Heart left ventricle (tissue), 13 donors: ENCODE results near the gene GCLC.

Experiments used
- POLR2A ChIP-seq, 2 donors: fragments of 450-650 bp; IDR thresholded peaks; one replicate each; pipeline ENCODE4 v1.6.1; 2017; ENCODE audit warnings: antibody characterized with exemption in 2 of 2, mild to moderate bottlenecking in 2 of 2, moderate library complexity in 2 of 2
- TF ChIP-seq, protein P1 (sequence below), 12 donors: fragments of 200-600 bp; sonication (generic) in 4 of 12; IDR thresholded peaks; one replicate each; pipeline versions ENCODE4 v1.5.0 to v1.8.0; 2018 to 2022; ENCODE audit warnings: antibody characterized with exemption in 12 of 12, mild to moderate bottlenecking in 5 of 12
- donor health status: ischemic (EF 13 %, LVEDD 7.1; RV severe dilation, severe dysfunction).
- donor health status: DM: no; HTN: yes; CAD: no.
- donor health status: DM: no; HTN: no; CAD: no.
- donor health status: ischemic (EF 25% LVEDD 6.9; RV normal size, moderate dysfunction).
- donor health status: ischemic (EF 25% LVEDD 5.7; RV mildly dilated, moderate dysfunction).
- donor health status: ischemic (EF 35%, LVEDD 5.7; RV mildly dilated, moderate dysfunction).
- donor health status: nonischemic (EF 11% LVEDD 7.7; RV severe dilation, severe dysfunction).
- donor health status: DM: yes; HTN: yes; CAD: no.
- donor health status: PGD.
- donor health status: ischemic (EF 29% LVEDD 5.4; RV normal size, mild dysfunction).
- donor health status: nonischemic (EF 23%, LVEDD 6.1; RV moderate dilation, normal function).

DNA sequence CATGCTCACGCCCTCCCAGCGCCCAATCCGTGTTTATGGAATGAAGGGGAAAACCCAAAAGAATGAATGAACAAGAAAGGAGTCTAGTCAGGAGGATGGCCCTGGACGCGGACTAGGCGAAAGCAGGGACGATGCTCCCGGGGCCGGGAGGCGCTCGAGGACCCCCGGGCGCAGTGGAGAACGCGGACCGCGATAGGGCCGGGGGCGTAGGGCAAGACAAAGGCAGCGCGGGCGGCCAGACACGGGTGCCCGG lies 758 bp downstream of the GCLC start:
- TF ChIP-seq, protein P1, sequence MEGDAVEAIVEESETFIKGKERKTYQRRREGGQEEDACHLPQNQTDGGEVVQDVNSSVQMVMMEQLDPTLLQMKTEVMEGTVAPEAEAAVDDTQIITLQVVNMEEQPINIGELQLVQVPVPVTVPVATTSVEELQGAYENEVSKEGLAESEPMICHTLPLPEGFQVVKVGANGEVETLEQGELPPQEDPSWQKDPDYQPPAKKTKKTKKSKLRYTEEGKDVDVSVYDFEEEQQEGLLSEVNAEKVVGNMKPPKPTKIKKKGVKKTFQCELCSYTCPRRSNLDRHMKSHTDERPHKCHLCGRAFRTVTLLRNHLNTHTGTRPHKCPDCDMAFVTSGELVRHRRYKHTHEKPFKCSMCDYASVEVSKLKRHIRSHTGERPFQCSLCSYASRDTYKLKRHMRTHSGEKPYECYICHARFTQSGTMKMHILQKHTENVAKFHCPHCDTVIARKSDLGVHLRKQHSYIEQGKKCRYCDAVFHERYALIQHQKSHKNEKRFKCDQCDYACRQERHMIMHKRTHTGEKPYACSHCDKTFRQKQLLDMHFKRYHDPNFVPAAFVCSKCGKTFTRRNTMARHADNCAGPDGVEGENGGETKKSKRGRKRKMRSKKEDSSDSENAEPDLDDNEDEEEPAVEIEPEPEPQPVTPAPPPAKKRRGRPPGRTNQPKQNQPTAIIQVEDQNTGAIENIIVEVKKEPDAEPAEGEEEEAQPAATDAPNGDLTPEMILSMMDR (IDR thresholded peaks at IDR 0.05): no peak
- TF ChIP-seq POLR2A (IDR thresholded peaks at IDR 0.05): no peak
